HCT116 (cell line): ENCODE data around the gene ARMH3. TPM values are rescaled to one million over a fixed set of nuclear protein-coding genes. Genes with fewer than 3 reads are reported as not detected.

Experiments used
- ATAC-seq: fragments of 200-7000 bp; cut with Tn5 transposase; 2 replicates; pipeline ENCODE4 v1.9.1; 2020; ENCODE audit warnings: mild to moderate bottlenecking, moderate library complexity
- Bru-seq: library from RNA; stranded (reverse); fragments of 400-500 nt; gene quantifications from one replicate; lab custom pipeline; 2021; lab: Mats Ljungman, UMichigan
- BruChase-seq, 2 experiments: library from RNA; stranded (reverse); fragments of 400-500 nt; gene quantifications; one replicate each; lab custom pipeline; 2021; lab: Mats Ljungman, UMichigan
- BruUV-seq: library from RNA; stranded (reverse); fragments of 400-500 nt; replicated peaks from 2 replicates; lab custom pipeline; 2021; lab: Mats Ljungman, UMichigan
- CTCF ChIA-PET: fragments of 300-600 bp; sonication (Branson Sonifier 250); formaldehyde crosslinking; loops from one replicate; lab custom pipeline; 2021; ENCODE audit warnings: antibody characterized with exemption; lab: Charles Lee
- POLR2A ChIA-PET: fragments of 300-600, 350-600 bp; sonication (Branson Sonifier 250); formaldehyde crosslinking; loops from one replicate; lab custom pipeline; 2021; ENCODE audit warnings: antibody characterized with exemption; lab: Charles Lee
- RAD21 ChIA-PET, 2 experiments: fragments of 300-600 bp; sonication (Branson Sonifier 250); formaldehyde crosslinking; loops; one replicate each; lab custom pipeline; 2023; ENCODE audit warnings: low total read pairs in 2 of 2; ENCODE audit not compliant: uncharacterized antibody in 2 of 2, unreplicated experiment in 2 of 2, low non-redundant PET in 1 of 2; lab: Charles Lee
- DNase-seq: peaks from one replicate; pipeline ENCODE4 v3.0.0-alpha.2; 2010; ENCODE audit warnings: low read depth, low spot score
- H2AFZ ChIP-seq: fragments of 200-600 bp; shearing (Covaris generic), sonication (generic); 2 replicates; pipeline ENCODE4 v1.6.1; 2017; ENCODE audit warnings: low read depth, mixed run types, mixed read lengths, antibody characterized with exemption, low read length; ENCODE audit not compliant: poor library complexity, severe bottlenecking
- H3K27ac ChIP-seq: 2 replicates; pipeline ENCODE4 v1.5.1; 2012; ENCODE audit warnings: low read depth, low read length
- H3K27me3 ChIP-seq: fragments of 200-600 bp; sonication (generic); 2 replicates; pipeline ENCODE4 v1.6.1; 2016; ENCODE audit warnings: mixed run types, low read length, mixed read lengths; ENCODE audit not compliant: insufficient read depth
- H3K36me3 ChIP-seq, 2 experiments: fragments of 200-500 bp in 1 of 2; fragments of 200-600 bp in 1 of 2; sonication (Bioruptor generic) in 1 of 2; sonication (generic) in 1 of 2; 2 replicates each; pipeline versions ENCODE4 v1.5.1 to v1.6.1; 2014 to 2016; ENCODE audit warnings: low read length in 2 of 2, inconsistent platforms in 1 of 2, mixed read lengths in 1 of 2, mixed run types in 1 of 2; ENCODE audit not compliant: insufficient read depth in 2 of 2, control insufficient read depth in 1 of 2
- H3K4me1 ChIP-seq, 2 experiments: fragments of 200-600 bp in 1 of 2; sonication (generic) in 1 of 2; 2 replicates each; pipeline versions ENCODE4 v1.5.1 to v1.6.1; 2012 to 2017; ENCODE audit warnings: low read length in 2 of 2, inconsistent platforms in 1 of 2, mild to moderate bottlenecking in 1 of 2, mixed read lengths in 1 of 2, mixed run types in 1 of 2, moderate library complexity in 1 of 2; ENCODE audit not compliant: insufficient read depth in 2 of 2, control insufficient read depth in 1 of 2
- H3K4me2 ChIP-seq: fragments of 200-600 bp; sonication (generic); 2 replicates; pipeline ENCODE4 v1.6.1; 2017; ENCODE audit warnings: mixed run types, low read length, mixed read lengths
- H3K4me3 ChIP-seq, 2 experiments: fragments of 200-600 bp in 1 of 2; sonication (generic) in 1 of 2; replicated peaks in 1 of 2; 2 replicates each; pipeline ENCODE4 v1.5.1; 2011 to 2016; ENCODE audit warnings: low read length in 2 of 2, control low read depth in 1 of 2, low read depth in 1 of 2, mild to moderate bottlenecking in 1 of 2, mixed read lengths in 1 of 2, mixed run types in 1 of 2
- H3K79me2 ChIP-seq: fragments of 200-600 bp; sonication (generic); 2 replicates; pipeline ENCODE4 v1.6.1; 2017; ENCODE audit warnings: mild to moderate bottlenecking, mixed run types, low read length, moderate library complexity, mixed read lengths; ENCODE audit not compliant: insufficient read depth
- H3K9ac ChIP-seq: fragments of 200-600 bp; sonication (generic); 2 replicates; pipeline ENCODE4 v1.6.1; 2016; ENCODE audit warnings: low read length, mixed read lengths
- H3K9me2 ChIP-seq: fragments of 200-600 bp; sonication (generic), shearing (Covaris generic); 2 replicates; pipeline ENCODE4 v1.6.1; 2017; ENCODE audit warnings: mixed run types, mild to moderate bottlenecking, moderate library complexity; ENCODE audit not compliant: insufficient read depth
- H3K9me3 ChIP-seq, 2 experiments: fragments of 200-500 bp in 1 of 2; fragments of 200-600 bp in 1 of 2; sonication (Bioruptor generic) in 1 of 2; sonication (generic) in 1 of 2; 2 replicates each; pipeline ENCODE4 v1.6.1; 2014 to 2017; ENCODE audit warnings: low read length in 2 of 2, mixed read lengths in 2 of 2, inconsistent platforms in 1 of 2, low read depth in 1 of 2, mild to moderate bottlenecking in 1 of 2, mixed run types in 1 of 2, moderate library complexity in 1 of 2; ENCODE audit not compliant: control insufficient read depth in 1 of 2, insufficient read depth in 1 of 2
- H4K20me1 ChIP-seq: fragments of 200-600 bp; sonication (generic), shearing (Covaris generic); 2 replicates; pipeline ENCODE4 v1.6.1; 2017; ENCODE audit warnings: mixed run types, mild to moderate bottlenecking, moderate library complexity; ENCODE audit not compliant: insufficient read depth
- CBX3 ChIP-seq: IDR thresholded peaks from 2 replicates; pipeline ENCODE4 v1.6.1; 2012; ENCODE audit warnings: low read depth
- CTCF ChIP-seq, 3 experiments: fragments of 200-600 bp in 1 of 3; sonication (generic) in 1 of 3; IDR thresholded peaks in 2 of 3; conservative IDR thresholded peaks in 1 of 3; 2 replicates each; pipeline ENCODE4 v1.5.1; 2012 to 2017; ENCODE audit warnings: low read depth in 2 of 3, low read length in 2 of 3, antibody characterized with exemption in 1 of 3, borderline replicate concordance in 1 of 3, control low read depth in 1 of 3, mild to moderate bottlenecking in 1 of 3, mixed read lengths in 1 of 3, mixed run types in 1 of 3, moderate library complexity in 1 of 3; ENCODE audit not compliant: insufficient read depth in 1 of 3
- ELF1 ChIP-seq: IDR thresholded peaks from 2 replicates; pipeline ENCODE4 v1.6.1; 2012; ENCODE audit warnings: low read depth, borderline replicate concordance
- EZH2 ChIP-seq: fragments of 200-600 bp; sonication (generic); IDR thresholded peaks from 2 replicates; pipeline ENCODE4 v1.6.1; 2017; ENCODE audit warnings: antibody characterized with exemption, mixed run types
- EZH2phosphoT487 ChIP-seq: fragments of 200-600 bp; IDR thresholded peaks from 2 replicates; pipeline ENCODE4 v1.6.1; 2018; ENCODE audit warnings: antibody characterized with exemption, borderline replicate concordance
- JUND ChIP-seq: IDR thresholded peaks from 2 replicates; pipeline ENCODE4 v1.6.1; 2012
- POLR2A ChIP-seq: IDR thresholded peaks from 2 replicates; pipeline ENCODE4 v1.7.0; 2011; ENCODE audit warnings: borderline replicate concordance; ENCODE audit not compliant: insufficient read depth, insufficient read length; ENCODE audit errors: extremely low read depth
- RAD21 ChIP-seq: IDR thresholded peaks from 2 replicates; pipeline ENCODE4 v1.6.1; 2012; ENCODE audit warnings: low read depth, mild to moderate bottlenecking
- SIN3A ChIP-seq: IDR thresholded peaks from 2 replicates; pipeline ENCODE4 v1.6.1; 2012; ENCODE audit warnings: low read depth
- SRF ChIP-seq: IDR thresholded peaks from 2 replicates; pipeline ENCODE4 v1.6.1; 2012; ENCODE audit warnings: low read depth
- TCF7L2 ChIP-seq: IDR thresholded peaks from 2 replicates; pipeline ENCODE4 v1.7.0; 2011; ENCODE audit warnings: borderline replicate concordance, inconsistent platforms; ENCODE audit not compliant: insufficient read depth, insufficient read length; ENCODE audit errors: extremely low read depth
- YY1 ChIP-seq: IDR thresholded peaks from 2 replicates; pipeline ENCODE4 v1.6.1; 2011; ENCODE audit warnings: low read length, low read depth, moderate library complexity, mild to moderate bottlenecking; ENCODE audit not compliant: insufficient replicate concordance; ENCODE audit errors: extremely low read depth
- ZBTB33 ChIP-seq: IDR thresholded peaks from 2 replicates; pipeline ENCODE4 v1.6.1; 2011; ENCODE audit warnings: mild to moderate bottlenecking, low read length, moderate library complexity; ENCODE audit not compliant: insufficient replicate concordance; ENCODE audit errors: extremely low read depth
- ZNF274 ChIP-seq: fragments of 200-500 bp; sonication (Bioruptor generic); IDR thresholded peaks from 2 replicates; pipeline ENCODE4 v1.6.1; 2014; ENCODE audit warnings: mild to moderate bottlenecking, low read depth, low read length, inconsistent platforms
- intact Hi-C: fragments of 100-400 bp; cut with micrococcal nuclease; formaldehyde crosslinking; loops from 2 replicates; pipeline ENCODE4 v1.10.0; 2022
- long read RNA-seq: library from polyadenylated mRNA; unstranded; transcript quantifications from one replicate; pipeline ENCODE4 v2.0.0, GENCODE V29; 2021; ENCODE audit not compliant: unreplicated experiment
- polyA plus RNA-seq: library from polyadenylated mRNA; unstranded; fragments of >200 nt; gene quantifications from 2 replicates; pipeline ENCODE4 v1.2.1, GENCODE V29; 2012; ENCODE audit warnings: missing spikeins
- total RNA-seq: library from RNA; stranded (reverse); gene quantifications from one replicate; pipeline ENCODE4 v1.2.1, GENCODE V29; 2021; ENCODE audit not compliant: unreplicated experiment
- TF ChIP-seq, protein P1 (sequence below): IDR thresholded peaks from 2 replicates; pipeline ENCODE4 v1.6.1; 2012; ENCODE audit warnings: low read depth
- TF ChIP-seq, protein P2 (sequence below): IDR thresholded peaks from 2 replicates; pipeline ENCODE4 v1.6.1; 2012

Gene ARMH3
- total RNA-seq (30.4 TPM), Bru-seq, nascent RNA (percentile 87 among the genes with signal in this experiment), BruChase-seq, experiment 1, labeled RNA remaining after a 6-hour chase (percentile 78 among the genes with signal in this experiment), BruChase-seq, experiment 2, labeled RNA remaining after a 2-hour chase (percentile 78 among the genes with signal in this experiment)
- 19.3 and 19.9 TPM in 2 replicates for polyA plus RNA-seq
- long read RNA-seq, full-length matches to known transcripts: 9 of 37 reads
- long read RNA-seq, partial matches to known transcripts: 9 of 37 reads
- long read RNA-seq, other reads (novel, unspliced or antisense): 19 of 37 reads

- Histone ChIP-seq H3K4me2 (peak within 1 kb of the TSS; percentile 77), H4K20me1 (no peaks in the 10 kb centered on the region), H3K9me2 (no peaks in the 10 kb centered on the region), H3K4me3 (peak within 1 kb of the TSS; percentile 77 to 91), H3K9me3 (no peaks in the 10 kb centered on the region), H3K4me1 (peaks cover 40 to 52% of the 10 kb centered on the region in 2 experiments), H3K27me3 (no peaks in the 10 kb centered on the region), H2AFZ (peak within 1 kb of the TSS; percentile 81), H3K27ac (peak within 1 kb of the TSS; percentile 90), H3K36me3 (no peaks in the 10 kb centered on the region), H3K9ac (peak within 1 kb of the TSS; percentile 77), H3K79me2 (peaks cover 49% of the 10 kb centered on the region)
- intact Hi-C loops: loop anchor here (1.0 to 5.0 kb wide), 2 partner anchors 76 to 219 kb away; no protein-coding TSS in a partner anchor
- ChIA-PET POLR2A (interaction anchor here (0.7 to 1.9 kb wide), 9 partner anchors 12 to 842 kb away, joined by 3 to 4 read pairs (median 3); partner anchors contain the start of gene NOLC1), RAD21 (no interaction called here), CTCF (interaction anchor here (1.1 to 4.5 kb wide), 7 partner anchors 11 to 453 kb away, joined by 3 to 27 read pairs (median 4); no protein-coding TSS in a partner anchor)
- ATAC-seq (peak; percentile 85), DNase-seq (peak; percentile 99)
- TSS peak; percentile 47 for BruUV-seq
- TF ChIP-seq, protein P1, sequence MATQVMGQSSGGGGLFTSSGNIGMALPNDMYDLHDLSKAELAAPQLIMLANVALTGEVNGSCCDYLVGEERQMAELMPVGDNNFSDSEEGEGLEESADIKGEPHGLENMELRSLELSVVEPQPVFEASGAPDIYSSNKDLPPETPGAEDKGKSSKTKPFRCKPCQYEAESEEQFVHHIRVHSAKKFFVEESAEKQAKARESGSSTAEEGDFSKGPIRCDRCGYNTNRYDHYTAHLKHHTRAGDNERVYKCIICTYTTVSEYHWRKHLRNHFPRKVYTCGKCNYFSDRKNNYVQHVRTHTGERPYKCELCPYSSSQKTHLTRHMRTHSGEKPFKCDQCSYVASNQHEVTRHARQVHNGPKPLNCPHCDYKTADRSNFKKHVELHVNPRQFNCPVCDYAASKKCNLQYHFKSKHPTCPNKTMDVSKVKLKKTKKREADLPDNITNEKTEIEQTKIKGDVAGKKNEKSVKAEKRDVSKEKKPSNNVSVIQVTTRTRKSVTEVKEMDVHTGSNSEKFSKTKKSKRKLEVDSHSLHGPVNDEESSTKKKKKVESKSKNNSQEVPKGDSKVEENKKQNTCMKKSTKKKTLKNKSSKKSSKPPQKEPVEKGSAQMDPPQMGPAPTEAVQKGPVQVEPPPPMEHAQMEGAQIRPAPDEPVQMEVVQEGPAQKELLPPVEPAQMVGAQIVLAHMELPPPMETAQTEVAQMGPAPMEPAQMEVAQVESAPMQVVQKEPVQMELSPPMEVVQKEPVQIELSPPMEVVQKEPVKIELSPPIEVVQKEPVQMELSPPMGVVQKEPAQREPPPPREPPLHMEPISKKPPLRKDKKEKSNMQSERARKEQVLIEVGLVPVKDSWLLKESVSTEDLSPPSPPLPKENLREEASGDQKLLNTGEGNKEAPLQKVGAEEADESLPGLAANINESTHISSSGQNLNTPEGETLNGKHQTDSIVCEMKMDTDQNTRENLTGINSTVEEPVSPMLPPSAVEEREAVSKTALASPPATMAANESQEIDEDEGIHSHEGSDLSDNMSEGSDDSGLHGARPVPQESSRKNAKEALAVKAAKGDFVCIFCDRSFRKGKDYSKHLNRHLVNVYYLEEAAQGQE: no peak
- TF ChIP-seq YY1 (peak; percentile 95), EZH2 (no peak), POLR2A (peak; percentile 84), ZBTB33 (peak; percentile 93), CTCF (IDR thresholded peaks at IDR 0.05 in 2 of 3, conservative IDR thresholded peaks at IDR 0.05 in 1 of 3; ENCODE audit: borderline replicate concordance in 1 of 3, insufficient read depth in 1 of 3, low read depth in 2 of 3, low read length in 2 of 3) (no peak), SRF (no peak), EZH2phosphoT487 (no peak), RAD21 (no peak), CBX3 (no peak), ELF1 (no peak), SIN3A (no peak), TCF7L2 (no peak), ZNF274 (no peak), JUND (no peak)
- TF ChIP-seq, protein P2, sequence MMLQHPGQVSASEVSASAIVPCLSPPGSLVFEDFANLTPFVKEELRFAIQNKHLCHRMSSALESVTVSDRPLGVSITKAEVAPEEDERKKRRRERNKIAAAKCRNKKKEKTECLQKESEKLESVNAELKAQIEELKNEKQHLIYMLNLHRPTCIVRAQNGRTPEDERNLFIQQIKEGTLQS: no peak
Measured at GRCh38 chr10:102055647-102056419, at the start of gene ARMH3. TSS of gene ARMH3 (minus strand) at chr10:102056173. CDS start at chr10:102040114, 16,059 bp downstream.
